Osteoblast (primary cell): ENCODE measurements around the gene UQCC5. TPM values are rescaled to one million over a fixed set of nuclear protein-coding genes. Genes with fewer than 3 reads are reported as not detected.

Experiments used
- DNase-seq: peaks from one replicate; pipeline ENCODE4 v3.0.0; 2011; ENCODE audit warnings: low spot score, mixed read lengths; ENCODE audit not compliant: insufficient read length; ENCODE audit errors: missing footprints
- H2AFZ ChIP-seq: 2 replicates; pipeline ENCODE4 v1.6.0; 2011; ENCODE audit warnings: mild to moderate bottlenecking, low read length
- H3K27ac ChIP-seq: 2 replicates; pipeline ENCODE4 v1.5.1; 2011; ENCODE audit warnings: mild to moderate bottlenecking, low read depth, low read length, moderate library complexity
- H3K27me3 ChIP-seq: 2 replicates; pipeline ENCODE4 v1.6.0; 2012; ENCODE audit warnings: mild to moderate bottlenecking, control low read depth, inconsistent platforms, low read length, moderate library complexity; ENCODE audit not compliant: insufficient read depth
- H3K36me3 ChIP-seq: 2 replicates; pipeline ENCODE4 v1.5.1; 2011; ENCODE audit warnings: mild to moderate bottlenecking, low read length, control low read depth, moderate library complexity; ENCODE audit not compliant: insufficient read depth
- H3K4me1 ChIP-seq: 2 replicates; pipeline ENCODE4 v1.5.1; 2011; ENCODE audit warnings: mild to moderate bottlenecking, low read length, control low read depth, moderate library complexity; ENCODE audit not compliant: insufficient read depth
- H3K4me2 ChIP-seq: 2 replicates; pipeline ENCODE4 v1.6.0; 2011; ENCODE audit warnings: mild to moderate bottlenecking, low read length; ENCODE audit not compliant: insufficient read depth
- H3K4me3 ChIP-seq: fragments of 200-600 bp; sonication (generic); 3 replicates; pipeline ENCODE4 v1.5.1; 2012; ENCODE audit warnings: mild to moderate bottlenecking, low read length, inconsistent platforms; ENCODE audit not compliant: insufficient read depth
- H3K79me2 ChIP-seq: 2 replicates; pipeline ENCODE4 v1.6.0; 2012; ENCODE audit warnings: mild to moderate bottlenecking, low read length, control low read depth, inconsistent platforms; ENCODE audit not compliant: insufficient read depth
- H3K9me3 ChIP-seq: 2 replicates; pipeline ENCODE4 v1.5.1; 2011; ENCODE audit warnings: low read depth, low read length, control low read depth
- H4K20me1 ChIP-seq: 2 replicates; pipeline ENCODE4 v1.6.0; 2012; ENCODE audit warnings: mild to moderate bottlenecking, low read length, control low read depth; ENCODE audit not compliant: insufficient read depth
- total RNA-seq: library from RNA; depleted of rRNA; stranded (reverse); fragments of >200 nt; gene quantifications from 2 replicates; pipeline ENCODE4 v1.2.3, GENCODE V29; 2012
- TF ChIP-seq, protein P1 (sequence below): IDR thresholded peaks from 2 replicates; pipeline ENCODE4 v1.5.1; 2011; ENCODE audit warnings: mild to moderate bottlenecking, low read depth, low read length, moderate library complexity; ENCODE audit errors: extremely low read depth

UQCC5 gene
- total RNA-seq, 1 donor = 8.3 TPM

DNA sequence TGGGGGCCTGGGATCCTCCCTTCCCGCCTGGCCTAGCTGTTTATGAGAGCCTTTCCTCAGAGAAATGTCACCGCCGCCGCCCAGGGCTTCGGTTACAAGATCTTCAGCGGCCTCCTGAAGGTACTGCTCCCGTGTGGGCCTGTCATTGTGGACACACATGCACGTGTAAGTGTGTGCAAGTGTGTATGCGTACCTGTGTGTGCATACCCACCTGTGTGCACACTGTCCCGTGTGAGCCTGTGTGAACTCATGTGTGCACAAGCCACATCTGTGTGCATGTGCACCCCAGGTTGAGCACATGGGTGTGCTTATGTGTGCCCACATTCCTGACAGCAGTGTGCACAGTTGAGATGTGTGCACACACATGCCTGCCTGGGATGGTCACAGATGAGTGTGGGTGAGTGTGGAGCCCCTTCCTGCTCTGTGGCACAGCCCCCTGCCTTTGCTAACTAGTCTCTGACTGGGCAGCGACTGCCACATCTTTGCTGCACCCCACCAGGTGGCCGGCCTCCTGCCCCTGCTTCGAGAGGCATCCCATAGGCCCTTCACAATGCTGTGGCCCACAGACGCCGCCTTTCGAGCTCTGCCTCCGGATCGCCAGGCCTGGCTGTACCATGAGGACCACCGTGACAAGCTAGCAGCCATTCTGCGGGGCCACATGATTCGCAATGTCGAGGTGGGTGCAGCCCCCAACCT is 16.8 kb upstream of the UQCC5 start:
- Histone ChIP-seq H3K27me3 (no peaks in the 10 kb centered on the region), H3K36me3 (peaks cover 13% of the 10 kb centered on the region), H4K20me1 (no peaks in the 10 kb centered on the region), H3K4me3 (no peak overlapping the region), H3K9me3 (no peaks in the 10 kb centered on the region), H3K27ac (no peak overlapping the region), H3K79me2 (no peaks in the 10 kb centered on the region), H3K4me2 (no peak overlapping the region), H2AFZ (no peak overlapping the region), H3K4me1 (no peaks in the 10 kb centered on the region)
- TF ChIP-seq, protein P1, sequence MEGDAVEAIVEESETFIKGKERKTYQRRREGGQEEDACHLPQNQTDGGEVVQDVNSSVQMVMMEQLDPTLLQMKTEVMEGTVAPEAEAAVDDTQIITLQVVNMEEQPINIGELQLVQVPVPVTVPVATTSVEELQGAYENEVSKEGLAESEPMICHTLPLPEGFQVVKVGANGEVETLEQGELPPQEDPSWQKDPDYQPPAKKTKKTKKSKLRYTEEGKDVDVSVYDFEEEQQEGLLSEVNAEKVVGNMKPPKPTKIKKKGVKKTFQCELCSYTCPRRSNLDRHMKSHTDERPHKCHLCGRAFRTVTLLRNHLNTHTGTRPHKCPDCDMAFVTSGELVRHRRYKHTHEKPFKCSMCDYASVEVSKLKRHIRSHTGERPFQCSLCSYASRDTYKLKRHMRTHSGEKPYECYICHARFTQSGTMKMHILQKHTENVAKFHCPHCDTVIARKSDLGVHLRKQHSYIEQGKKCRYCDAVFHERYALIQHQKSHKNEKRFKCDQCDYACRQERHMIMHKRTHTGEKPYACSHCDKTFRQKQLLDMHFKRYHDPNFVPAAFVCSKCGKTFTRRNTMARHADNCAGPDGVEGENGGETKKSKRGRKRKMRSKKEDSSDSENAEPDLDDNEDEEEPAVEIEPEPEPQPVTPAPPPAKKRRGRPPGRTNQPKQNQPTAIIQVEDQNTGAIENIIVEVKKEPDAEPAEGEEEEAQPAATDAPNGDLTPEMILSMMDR = no peak
- peak; percentile 91 for DNase-seq

DNA sequence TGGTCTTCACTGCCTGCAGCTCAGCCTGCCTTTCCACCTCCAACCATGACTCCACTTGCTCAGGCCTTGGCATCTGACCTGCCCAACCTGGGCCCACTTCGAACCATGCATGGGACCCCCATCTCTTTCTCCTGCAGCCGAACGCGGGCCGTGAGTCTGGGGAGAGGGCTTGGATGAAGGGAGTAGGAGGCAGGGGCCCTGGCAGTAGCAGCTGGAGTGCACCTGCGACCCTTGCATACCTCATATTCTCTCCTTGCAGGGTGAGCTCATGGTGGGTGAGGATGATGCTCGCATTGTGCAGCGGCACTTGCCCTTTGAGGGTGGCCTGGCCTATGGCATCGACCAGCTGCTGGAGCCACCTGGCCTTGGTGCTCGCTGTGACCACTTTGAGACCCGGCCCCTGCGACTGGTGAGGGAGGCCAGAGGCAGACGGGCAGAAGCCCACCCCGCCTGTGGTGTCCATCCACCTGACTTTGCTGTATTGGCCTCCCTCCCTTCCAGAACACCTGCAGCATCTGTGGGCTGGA is 16.2 kb upstream of the UQCC5 start:
- no peak overlapping the region for H3K27ac ChIP-seq
- no peak overlapping the region for H3K4me2 ChIP-seq
- H3K27me3 ChIP-seq = no peaks in the 10 kb centered on the region
- no peak overlapping the region for H3K4me3 ChIP-seq
- no peaks in the 10 kb centered on the region for H3K79me2 ChIP-seq
- no peak overlapping the region for H2AFZ ChIP-seq
- H3K36me3 ChIP-seq = peaks cover 15% of the 10 kb centered on the region
- no peaks in the 10 kb centered on the region for H4K20me1 ChIP-seq
- TF ChIP-seq, protein P1 = no peak
- peak; percentile 84 for DNase-seq
- H3K9me3 ChIP-seq = no peaks in the 10 kb centered on the region
- no peaks in the 10 kb centered on the region for H3K4me1 ChIP-seq

GRCh38 chr3:52520716-52521487 is 15.5 kb upstream of the UQCC5 start:
- no peak overlapping the region for H3K27ac ChIP-seq
- no peaks in the 10 kb centered on the region for H3K9me3 ChIP-seq
- H3K4me2 ChIP-seq = no peak overlapping the region
- H2AFZ ChIP-seq = no peak overlapping the region
- no peaks in the 10 kb centered on the region for H3K4me1 ChIP-seq
- H3K27me3 ChIP-seq = no peaks in the 10 kb centered on the region
- DNase-seq = peak; percentile 92
- H4K20me1 ChIP-seq = peaks cover 3% of the 10 kb centered on the region
- peaks cover 18% of the 10 kb centered on the region for H3K36me3 ChIP-seq
- no peaks in the 10 kb centered on the region for H3K79me2 ChIP-seq
- TF ChIP-seq, protein P1 = no peak
- H3K4me3 ChIP-seq = no peak overlapping the region

- no peaks in the 10 kb centered on the region for H3K4me1 ChIP-seq
- no peaks in the 10 kb centered on the region for H3K27me3 ChIP-seq
- no peak overlapping the region for H3K27ac ChIP-seq
- TF ChIP-seq, protein P1 = no peak
- H4K20me1 ChIP-seq = peaks cover 3% of the 10 kb centered on the region
- no peak for DNase-seq
- H3K9me3 ChIP-seq = no peaks in the 10 kb centered on the region
- H3K4me3 ChIP-seq = no peak overlapping the region
- no peak overlapping the region for H3K4me2 ChIP-seq
- no peaks in the 10 kb centered on the region for H3K79me2 ChIP-seq
- H2AFZ ChIP-seq = no peak overlapping the region
- peaks cover 18% of the 10 kb centered on the region for H3K36me3 ChIP-seq
Observed at GRCh38 chr3:52521488-52521824, 14.9 kb upstream of the UQCC5 start.
